HG03342 (cell line): ENCODE data around the gene ATP5F1D.
"Not testable (repeated sequence)": the region's sequence is repeated elsewhere in the genome, so short reads cannot be mapped to it uniquely, and the experiment has no call there.

Experiments used
- ATAC-seq: cut with Tn5 transposase; IDR thresholded peaks from one replicate; pipeline ENCODE4 v1.9.1; 2021; ENCODE audit warnings: mild to moderate bottlenecking, moderate library complexity; ENCODE audit not compliant: unreplicated experiment

ATP5F1D gene

DNA sequence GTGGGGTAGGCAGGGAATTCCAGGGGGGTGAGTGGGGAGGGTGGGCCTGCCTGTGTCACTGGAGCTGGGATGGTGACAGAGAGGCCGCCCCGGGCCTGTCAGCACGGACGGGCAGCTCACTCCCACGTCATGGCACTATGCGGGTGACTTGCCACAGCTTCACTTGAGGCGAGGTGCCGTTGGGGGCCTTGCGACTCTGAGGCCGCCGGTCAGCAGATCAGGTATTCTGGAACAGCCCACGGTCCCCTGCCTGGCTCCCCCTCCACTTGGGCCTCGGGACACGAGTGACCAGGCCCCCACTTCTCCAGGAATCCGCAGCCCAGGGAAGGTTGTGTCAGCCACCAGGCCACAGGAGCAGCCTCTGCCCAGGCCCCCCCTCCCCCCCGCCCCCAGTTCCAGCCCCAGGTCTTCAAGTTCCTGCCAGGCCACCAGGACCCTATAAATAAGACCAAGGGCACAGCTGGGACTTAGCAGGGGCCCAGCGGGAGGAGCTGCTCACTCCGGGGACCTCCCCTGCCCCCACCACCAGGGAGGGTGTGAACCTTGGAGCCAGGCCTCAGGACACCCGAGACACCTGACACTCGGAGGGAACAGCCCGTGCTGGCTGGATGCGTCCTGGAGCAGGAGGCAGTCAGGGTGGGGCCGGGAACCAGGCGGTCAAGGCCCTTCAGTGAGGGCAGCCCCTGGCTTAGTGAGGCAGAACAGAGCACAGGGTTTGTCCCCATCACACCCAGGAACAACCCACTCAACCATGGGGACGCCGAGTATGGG, 4.1 kb downstream of the ATP5F1D start:
- ATAC-seq: no peak

DNA sequence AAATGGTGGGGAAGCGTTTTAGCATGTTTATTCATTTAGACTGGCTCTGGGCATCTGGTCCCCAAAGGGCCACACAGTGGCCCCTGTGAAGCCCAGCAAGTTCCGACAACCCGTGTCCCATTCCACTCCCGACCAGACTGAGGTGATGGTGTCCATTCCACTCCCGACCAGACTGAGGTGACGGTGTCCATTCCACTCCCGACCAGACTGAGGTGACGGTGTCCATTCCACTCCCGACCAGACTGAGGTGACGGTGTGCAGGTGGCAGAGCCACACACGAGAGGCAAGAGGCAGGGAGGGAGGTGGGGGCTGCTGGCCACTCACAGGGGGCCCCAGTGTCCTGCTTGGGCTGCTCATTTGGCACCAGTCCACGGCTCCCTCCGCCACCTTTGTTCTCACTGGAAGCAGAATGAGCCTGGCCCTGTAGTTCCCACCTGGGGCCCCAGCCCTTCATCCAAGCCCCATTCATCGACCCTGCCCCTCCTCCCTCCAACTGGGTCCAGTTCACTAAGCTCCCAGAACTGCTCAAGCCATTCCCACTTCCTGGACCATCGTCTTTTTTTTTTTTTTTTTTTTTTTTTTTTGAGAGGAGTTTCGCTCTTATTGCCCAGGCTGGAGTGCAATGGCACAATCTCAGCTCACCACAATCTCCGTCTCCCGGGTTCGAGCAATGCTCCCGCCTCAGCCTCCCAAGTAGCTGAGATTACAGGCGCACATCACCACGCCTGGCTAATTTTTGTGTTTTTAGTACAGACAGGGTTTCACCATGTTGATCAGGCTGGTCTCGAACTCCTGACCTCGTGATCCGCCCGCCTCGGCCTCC, 4.9 kb downstream of the ATP5F1D start:
- not testable (repeated sequence) for ATAC-seq

DNA sequence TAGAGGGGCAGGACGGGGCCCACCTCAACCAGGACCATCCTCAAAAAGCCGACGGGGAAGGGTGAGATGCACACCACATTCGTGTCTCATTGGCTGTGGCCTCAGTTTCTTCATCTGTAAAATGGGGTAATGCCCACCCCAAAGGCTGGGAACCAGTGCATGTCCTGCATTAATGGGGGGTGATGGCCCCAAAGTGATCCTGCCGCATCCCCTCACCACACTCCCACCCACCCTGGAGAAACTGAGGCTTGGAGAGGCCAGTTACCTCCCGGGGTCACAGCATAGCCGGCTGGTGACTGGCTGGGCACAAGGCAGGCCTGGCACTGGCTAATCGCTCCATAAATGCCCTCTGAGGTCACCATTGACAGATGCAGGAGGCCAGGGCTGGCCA, 6.2 kb downstream of the ATP5F1D start:
- no peak for ATAC-seq

DNA sequence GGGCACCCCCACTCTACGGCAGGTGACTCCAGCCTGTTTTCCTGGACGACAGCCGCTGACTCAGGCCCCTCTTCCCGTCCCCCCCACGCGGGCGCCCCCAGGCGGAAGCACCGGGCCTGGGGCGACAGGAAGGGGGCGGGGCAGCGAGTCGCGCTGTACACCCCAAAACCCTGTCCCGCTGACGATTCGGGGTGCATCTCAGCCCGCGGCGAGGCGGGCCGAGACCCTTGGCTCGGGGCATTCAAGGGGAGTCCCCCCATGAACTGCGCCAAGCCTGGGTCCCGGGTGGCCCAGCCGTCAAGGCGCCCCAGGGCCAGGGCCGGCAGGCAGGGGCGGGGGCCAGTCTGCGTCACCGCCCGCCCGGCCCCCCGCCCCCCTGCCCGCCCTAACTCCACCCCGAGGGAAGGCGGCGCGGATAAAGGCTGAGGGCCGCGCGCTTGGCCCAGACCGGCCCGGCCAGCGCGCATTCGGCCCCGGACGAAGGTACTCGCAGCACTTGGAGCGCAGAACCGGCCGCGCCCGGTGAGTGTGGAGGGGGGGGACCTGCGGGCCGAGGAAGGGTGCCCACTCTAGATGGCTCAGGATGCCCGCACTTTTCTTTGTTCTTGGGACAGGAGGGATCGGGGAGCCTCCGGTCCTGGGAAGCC, 6.7 kb downstream of the ATP5F1D start, which contains the start of gene MIDN:
TSS of gene MIDN (plus strand) at position 445 of the 647 bp plus-strand sequence. CDS start 1,714 bp downstream, outside the sequence.
- peak; percentile 12 for ATAC-seq

DNA sequence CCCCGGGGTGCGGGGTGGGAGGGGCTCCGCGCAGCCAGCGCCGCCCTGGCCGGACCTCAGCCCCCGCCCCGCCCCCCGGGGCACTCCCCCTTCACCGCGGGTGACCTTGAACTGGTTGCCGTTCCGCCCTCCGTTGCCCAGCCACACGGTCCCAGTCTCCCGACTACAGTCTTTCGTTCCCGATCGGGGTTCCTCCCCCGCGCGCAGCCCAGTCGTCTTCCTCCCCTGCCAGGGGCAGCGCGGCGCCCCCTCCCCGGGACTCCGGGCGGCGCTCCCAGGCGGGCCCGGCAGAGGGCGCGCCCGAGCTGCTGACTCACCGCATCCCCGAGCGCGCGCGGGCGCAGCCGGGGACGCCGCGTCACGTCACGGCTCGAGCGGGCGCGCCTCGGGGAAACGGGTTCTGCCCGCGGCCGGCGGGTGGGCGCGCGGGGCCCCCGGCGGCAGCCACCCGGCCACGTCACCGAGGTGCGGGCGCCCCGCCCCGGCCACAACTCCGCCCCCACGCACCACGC, 7.3 kb downstream of the ATP5F1D start:
- ATAC-seq: peak; percentile 26

DNA sequence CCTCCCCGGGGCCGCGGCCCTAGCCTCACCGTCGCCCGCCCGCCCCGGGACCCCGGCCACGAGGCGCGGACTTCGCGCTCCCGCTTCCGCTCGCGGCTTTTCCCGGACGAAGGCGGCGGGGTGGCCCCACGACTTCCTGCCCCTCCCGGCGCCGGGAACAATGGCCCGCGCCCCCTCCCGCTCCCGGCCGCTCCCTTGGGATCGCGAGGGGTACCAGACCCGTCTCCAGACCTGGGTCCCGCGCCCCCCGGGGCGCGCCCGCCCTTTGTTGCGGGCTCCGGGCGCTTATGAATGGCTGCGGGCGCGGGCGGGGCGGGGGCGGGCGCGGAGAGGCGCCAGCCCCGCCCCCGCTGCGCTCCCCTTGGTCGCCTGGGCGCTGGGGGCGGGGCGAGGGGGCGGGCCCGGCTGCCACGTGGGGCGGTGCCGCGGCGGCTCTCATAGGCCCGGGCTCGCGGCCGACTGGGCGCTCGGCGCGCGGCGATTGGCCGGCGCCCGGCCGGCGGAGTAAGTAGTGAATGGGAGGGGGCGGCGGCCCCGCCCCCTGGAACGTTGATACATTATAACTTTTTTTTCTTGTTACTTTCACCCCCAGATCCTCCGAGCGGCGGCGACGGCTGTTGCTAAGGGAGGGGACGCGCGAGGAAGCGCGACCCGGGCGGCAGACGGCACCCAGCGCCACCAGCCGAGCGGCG, 7.9 kb downstream of the ATP5F1D start:
- peak; percentile 45 for ATAC-seq

DNA sequence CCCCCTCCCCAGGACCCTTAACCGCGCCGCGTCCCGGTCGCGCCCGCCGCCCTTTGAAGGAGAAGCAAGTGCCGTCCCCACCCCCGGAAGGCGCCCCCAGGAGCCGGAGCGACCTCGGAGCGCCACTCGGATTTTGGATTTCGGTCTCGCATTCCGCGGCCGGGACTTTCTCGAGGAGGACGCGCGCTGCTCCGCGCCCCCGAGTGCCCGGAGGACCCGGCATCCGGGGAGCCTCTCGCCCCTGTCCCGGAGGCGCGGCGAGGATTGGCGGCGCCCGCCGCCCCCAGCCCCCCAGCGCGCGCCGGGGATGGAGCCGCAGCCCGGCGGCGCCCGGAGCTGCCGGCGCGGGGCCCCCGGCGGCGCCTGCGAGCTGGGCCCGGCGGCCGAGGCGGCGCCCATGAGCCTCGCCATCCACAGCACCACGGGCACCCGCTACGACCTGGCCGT, 8.5 kb downstream of the ATP5F1D start:
- no peak for ATAC-seq

DNA sequence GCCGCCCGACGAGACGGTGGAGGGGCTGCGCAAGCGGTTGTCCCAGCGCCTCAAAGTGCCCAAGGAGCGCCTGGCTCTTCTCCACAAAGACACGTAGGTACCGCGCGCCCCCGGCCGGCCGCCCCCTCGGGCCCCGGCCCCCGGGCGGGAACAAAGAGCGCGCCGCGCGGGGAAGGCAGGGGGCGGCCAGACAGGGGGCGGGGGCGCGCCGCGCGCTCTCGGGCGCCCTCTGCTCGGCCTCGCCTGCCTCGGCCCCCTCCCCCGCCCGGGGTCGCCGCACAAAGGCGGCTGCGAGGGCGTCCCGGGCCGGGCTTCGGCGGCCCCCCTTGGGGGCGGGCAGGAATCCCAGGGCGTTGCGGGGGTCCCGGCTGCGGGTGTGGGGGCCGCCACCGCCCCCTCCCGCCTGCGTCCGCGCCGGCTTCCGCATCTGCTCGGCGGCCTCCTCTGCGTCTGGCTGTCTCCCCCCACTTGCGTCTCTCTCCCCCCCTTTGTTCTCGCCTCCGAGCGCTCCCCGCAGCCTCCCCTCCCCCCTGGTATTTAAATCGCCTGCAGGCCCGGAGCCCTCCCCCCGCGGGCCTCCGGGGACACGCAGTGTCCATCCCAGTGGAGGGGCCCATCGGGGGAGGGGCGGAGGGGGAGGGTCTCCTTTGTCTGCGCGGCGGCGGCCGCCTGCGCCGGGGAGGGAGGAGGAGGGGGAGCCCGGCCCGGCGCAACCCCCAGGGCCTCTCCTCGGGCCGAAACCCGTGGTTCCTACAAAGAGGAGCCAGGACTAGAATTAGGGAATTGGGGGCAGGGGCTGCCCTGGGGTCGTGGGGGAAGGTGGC, 9.1 kb downstream of the ATP5F1D start:
- no peak for ATAC-seq

DNA sequence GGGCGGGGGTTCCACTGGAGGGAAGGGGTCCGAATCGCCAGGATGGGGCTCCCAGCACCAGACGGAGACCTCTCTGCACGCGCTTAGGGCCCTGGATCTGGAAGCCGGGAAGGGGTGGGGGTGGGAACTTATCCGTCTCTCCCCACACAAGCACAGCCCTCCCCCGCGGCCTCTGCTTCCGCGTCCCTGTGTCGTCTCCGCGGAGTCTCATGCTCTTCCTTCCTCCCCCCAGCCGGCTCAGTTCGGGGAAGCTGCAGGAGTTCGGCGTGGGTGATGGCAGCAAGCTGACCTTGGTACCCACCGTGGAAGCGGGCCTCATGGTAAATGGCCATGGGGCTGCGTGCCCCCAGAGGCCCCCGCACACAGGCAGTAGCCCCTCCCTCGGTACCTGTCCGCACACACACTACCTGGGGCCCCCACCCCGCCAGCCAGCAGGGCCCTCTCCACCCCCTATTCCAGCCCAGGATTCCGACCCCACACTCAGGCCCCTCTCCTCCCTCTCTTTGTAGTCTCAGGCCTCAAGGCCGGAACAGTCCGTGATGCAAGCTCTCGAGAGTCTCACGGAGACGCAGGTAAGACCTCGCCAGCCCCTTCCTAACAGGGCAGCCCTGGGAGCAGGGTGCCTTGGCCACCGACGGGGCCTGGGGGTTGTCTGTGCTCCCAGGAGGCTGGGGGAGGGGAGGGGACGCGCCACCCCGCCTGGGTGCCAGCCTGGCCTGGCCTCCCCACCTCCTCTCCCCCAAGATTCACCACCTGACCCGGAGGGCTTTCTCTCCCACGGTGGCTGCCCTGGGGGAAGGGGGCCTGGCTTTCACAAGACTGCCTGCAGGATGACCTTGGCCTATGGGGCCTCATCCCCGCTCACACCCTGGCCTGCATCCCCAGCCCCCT, 10.0 kb downstream of the ATP5F1D start:
- no peak for ATAC-seq

DNA sequence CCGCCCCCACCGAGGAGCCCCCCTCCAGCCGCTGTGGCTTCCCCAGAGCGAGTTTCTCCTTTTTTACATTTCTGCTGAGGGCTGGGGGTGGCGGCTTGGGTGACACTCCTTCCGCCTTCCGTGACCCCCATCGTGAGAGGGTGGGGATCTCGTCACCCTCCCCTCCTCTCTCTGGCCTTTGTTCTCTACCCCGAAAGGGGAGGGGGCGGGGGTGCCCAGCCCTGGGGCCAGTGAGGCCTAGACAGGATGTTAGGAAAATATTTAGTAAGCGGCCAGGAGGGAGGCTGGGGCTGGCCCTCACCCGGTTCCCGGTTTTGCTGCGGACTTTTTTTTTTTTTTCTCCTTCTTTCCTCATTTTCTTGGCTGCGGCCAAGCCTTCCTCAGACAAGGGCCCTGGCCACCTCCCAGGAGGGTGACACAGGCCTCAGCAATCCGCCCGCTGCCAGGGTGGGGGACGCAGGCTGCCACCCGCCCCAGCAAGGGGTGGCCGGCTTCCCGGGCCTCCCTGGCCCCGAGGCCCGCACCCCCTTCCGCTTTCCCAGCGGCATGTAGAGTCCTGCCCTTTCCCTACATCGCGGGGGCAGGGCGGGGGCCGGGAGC, 10.8 kb downstream of the ATP5F1D start:
- ATAC-seq: no peak

DNA sequence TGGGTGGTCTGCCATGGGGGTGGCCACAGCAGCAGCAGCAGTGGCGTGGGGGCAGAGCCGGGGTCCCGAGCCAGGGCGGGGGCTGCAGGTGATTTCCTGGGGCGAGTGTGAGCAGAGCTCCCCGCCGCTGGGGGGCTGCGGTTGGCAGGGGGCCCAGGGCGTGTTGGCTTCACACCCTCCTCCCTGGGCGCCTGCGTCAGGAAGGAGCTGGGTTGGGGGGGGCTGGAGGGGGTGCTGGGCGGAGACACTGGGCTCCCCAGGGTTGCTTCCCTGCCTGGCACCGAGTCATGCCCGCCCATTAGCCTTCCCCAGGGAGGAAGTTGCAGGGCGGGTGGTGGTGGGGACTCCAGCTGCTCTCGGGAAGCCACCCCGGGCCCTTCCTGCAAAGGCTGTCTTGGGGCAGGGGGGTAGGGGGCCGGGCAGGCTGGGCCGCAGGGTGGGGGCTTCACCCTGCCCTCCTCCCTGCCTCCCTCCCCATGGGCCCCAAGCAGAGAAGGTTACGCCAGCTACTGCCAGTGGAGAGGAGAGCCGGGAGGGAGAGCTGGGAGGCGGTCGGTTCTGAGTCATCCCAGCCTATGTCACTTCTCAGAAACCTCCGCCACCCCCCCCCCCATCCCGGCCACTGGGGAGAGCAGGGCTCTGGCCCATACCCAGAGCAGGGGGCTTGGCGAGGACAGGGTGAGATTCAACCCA, 11.4 kb downstream of the ATP5F1D start:
- ATAC-seq: no peak

DNA sequence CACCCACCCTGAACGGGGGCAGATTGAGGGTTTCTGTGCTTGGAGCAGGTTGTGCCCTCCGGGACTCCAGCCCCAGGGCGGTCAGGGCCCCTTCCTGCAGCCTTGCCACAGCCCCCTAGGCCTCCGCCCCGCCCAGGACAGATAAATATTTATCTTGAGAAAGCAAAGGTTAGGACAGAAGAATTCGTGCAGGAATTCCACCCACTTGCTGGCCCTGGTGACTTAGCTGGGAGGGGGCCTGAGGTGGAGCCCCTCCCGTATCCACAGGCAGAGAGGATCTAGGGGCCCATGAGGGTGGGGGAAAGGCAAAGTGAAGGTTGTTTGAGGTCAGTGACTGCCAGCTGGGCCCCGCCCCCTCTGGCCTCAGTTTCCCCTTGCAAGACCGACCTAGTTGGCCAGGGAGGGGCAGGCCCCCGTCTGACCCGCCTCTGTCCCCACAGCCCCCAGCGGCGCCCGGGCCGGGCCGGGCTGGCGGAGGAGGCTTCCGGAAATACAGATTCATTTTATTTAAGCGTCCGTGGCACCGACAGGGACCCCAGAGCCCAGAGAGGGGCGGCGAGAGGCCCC, 12.0 kb downstream of the ATP5F1D start:
- ATAC-seq: no peak

DNA sequence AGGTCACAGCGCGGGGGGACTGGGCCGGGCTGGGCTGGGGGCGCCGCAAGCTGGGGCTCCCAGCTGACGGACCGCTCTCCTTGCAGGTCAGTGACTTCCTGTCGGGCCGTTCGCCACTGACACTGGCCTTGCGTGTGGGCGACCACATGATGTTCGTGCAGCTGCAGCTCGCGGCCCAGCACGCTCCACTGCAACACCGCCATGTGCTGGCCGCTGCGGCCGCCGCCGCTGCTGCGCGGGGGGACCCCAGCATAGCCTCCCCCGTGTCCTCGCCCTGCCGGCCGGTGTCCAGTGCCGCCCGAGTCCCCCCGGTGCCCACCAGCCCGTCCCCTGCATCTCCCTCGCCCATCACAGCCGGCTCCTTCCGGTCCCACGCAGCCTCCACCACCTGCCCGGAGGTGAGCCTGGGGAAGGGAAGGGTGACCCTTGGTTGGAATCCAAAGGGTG, 12.6 kb downstream of the ATP5F1D start:
- ATAC-seq: no peak

DNA sequence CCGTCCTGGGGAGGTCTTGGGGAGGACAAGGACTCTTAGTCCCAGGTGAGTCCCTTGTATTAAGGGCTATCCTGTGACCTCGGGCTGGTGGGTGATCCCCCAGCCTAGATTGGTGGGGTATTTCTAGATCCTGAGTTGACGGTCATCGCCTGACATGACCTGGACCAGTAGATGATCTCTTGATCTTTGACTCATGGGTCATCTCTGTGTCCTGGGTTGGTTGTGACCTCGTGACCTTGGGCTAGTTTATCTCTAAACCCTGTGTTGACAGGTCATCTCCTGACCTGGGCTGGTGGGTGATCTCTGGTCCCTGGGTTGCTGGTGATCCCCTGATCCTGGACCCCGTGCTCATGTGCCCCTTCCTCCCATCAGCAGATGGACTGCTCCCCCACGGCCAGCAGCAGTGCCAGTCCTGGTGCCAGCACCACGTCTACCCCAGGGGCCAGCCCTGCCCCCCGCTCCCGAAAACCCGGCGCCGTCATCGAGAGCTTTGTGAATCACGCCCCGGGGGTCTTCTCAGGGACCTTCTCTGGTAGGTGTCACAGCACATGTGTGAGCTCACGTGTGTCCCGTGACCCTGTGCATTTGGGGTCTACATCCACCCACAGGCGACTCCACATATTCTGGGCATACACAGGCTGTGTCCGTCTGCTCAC, 13.1 kb downstream of the ATP5F1D start:
- ATAC-seq: no peak

DNA sequence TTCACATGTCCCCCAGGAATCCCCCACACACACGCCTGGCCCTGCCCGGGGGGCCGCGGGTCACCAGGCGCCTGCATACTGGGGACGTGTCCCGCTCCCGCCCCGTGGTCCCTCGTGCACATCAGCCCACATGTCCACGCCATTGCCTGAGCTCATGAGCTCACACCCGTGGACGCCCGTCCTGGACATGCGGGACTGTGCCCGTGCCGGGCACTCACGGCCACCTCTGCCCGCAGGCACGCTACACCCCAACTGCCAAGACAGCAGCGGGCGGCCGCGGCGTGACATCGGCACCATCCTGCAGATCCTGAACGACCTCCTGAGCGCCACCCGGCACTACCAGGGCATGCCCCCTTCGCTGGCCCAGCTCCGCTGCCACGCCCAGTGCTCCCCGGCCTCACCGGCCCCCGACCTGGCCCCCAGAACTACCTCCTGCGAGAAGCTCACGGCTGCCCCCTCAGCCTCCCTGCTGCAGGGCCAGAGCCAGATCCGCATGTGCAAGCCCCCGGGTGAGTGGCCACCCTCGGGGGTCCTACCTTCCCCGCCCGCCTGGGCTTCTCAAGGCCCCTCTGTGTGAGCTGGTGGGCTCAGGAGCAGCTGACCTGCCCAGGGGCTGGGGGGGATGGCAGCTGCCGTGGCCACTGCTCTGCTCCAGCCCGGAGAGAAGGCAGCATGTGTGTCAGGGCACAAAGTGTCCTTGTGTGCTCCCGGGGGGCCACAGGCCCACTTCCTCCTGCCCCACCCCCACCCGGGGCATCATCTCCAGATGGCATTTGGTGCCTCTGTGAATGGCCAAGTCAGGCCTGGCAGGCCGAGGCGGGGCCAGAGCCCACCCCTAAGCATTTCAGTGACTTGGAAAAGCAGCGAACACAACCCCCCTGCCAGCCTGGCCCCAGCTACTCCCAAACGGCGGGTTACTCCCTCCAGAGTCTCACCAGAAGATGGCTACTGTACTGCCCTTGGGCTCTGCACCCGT, 13.9 kb downstream of the ATP5F1D start:
- no peak for ATAC-seq
